Loucy (cell line): ENCODE results near the gene CPT1B.

Experiments
- H2AFZ ChIP-seq: fragments of 200-600 bp; sonication (generic); 2 replicates; pipeline ENCODE4 v1.6.0; 2016; ENCODE audit warnings: antibody characterized with exemption, mild to moderate bottlenecking, low read length, moderate library complexity
- H3F3A ChIP-seq: fragments of 200-600 bp; 2 replicates; pipeline ENCODE4 v1.6.0; 2016; ENCODE audit warnings: antibody characterized with exemption, low read depth, mild to moderate bottlenecking
- H3K27me3 ChIP-seq: fragments of 200-600 bp; sonication (generic); 2 replicates; pipeline ENCODE4 v1.6.1; 2014; ENCODE audit warnings: low read length, mild to moderate bottlenecking; ENCODE audit not compliant: insufficient read depth, poor library complexity, severe bottlenecking
- H3K36me3 ChIP-seq: fragments of 200-600 bp; sonication (generic); 2 replicates; pipeline ENCODE4 v1.6.1; 2016; ENCODE audit warnings: low read length; ENCODE audit not compliant: insufficient read depth
- H3K4me1 ChIP-seq: fragments of 200-600 bp; sonication (generic); 2 replicates; pipeline ENCODE4 v1.5.1; 2014; ENCODE audit warnings: low read length, mild to moderate bottlenecking; ENCODE audit not compliant: insufficient read depth, poor library complexity, severe bottlenecking
- H3K4me2 ChIP-seq: fragments of 200-600 bp; sonication (generic); 2 replicates; pipeline ENCODE4 v1.6.0; 2014; ENCODE audit warnings: antibody characterized with exemption, low read length, low read depth, mild to moderate bottlenecking; ENCODE audit not compliant: poor library complexity, severe bottlenecking
- H3K4me3 ChIP-seq: fragments of 200-600 bp; sonication (generic); 2 replicates; pipeline ENCODE4 v1.5.1; 2014; ENCODE audit warnings: low read length, mild to moderate bottlenecking, mixed read lengths; ENCODE audit not compliant: poor library complexity, severe bottlenecking
- H3K79me2 ChIP-seq: fragments of 200-600 bp; sonication (generic); 2 replicates; pipeline ENCODE4 v1.6.1; 2014; ENCODE audit warnings: low read length; ENCODE audit not compliant: insufficient read depth
- H3K9ac ChIP-seq: fragments of 200-600 bp; sonication (generic); 2 replicates; pipeline ENCODE4 v1.6.0; 2014; ENCODE audit warnings: mild to moderate bottlenecking, low read depth, low read length, moderate library complexity; ENCODE audit not compliant: poor library complexity, severe bottlenecking
- H3K9me2 ChIP-seq: fragments of 200-600 bp; sonication (generic); replicated peaks from 2 replicates; pipeline ENCODE4 v1.6.1; 2016; ENCODE audit warnings: low read depth, low read length, mixed read lengths
- H3K9me3 ChIP-seq: fragments of 200-600 bp; sonication (generic); 2 replicates; pipeline ENCODE4 v1.6.1; 2014; ENCODE audit warnings: mild to moderate bottlenecking, antibody characterized with exemption, low read length, low read depth; ENCODE audit not compliant: insufficient read depth
- H4K20me1 ChIP-seq: fragments of 200-600 bp; sonication (generic); 2 replicates; pipeline ENCODE4 v1.6.0; 2014; ENCODE audit warnings: antibody characterized with exemption, low read length, mild to moderate bottlenecking; ENCODE audit not compliant: insufficient read depth, poor library complexity, severe bottlenecking
- CTCF ChIP-seq: fragments of 200-600 bp; sonication (generic); conservative IDR thresholded peaks from 2 replicates; pipeline ENCODE4 v1.5.1; 2014; ENCODE audit warnings: mild to moderate bottlenecking, antibody characterized with exemption, low read length
- EZH2phosphoT487 ChIP-seq: fragments of 200-600 bp; IDR thresholded peaks from 2 replicates; pipeline ENCODE4 v1.6.1; 2018; ENCODE audit warnings: antibody characterized with exemption, mild to moderate bottlenecking, moderate library complexity, borderline replicate concordance

CPT1B gene

GRCh38 chr22:50569896-50570535, 8.2 kb downstream of the CPT1B start:
- Histone ChIP-seq H3K36me3 (peaks cover 8% of the 10 kb centered on the region; the same call in 1 of the 2 replicates), H3F3A (no peaks in the 10 kb centered on the region), H3K27me3 (no peaks in the 10 kb centered on the region), H3K4me3 (no peak overlapping the region), H3K9me2 (no peaks in the 10 kb centered on the region), H4K20me1 (no peaks in the 10 kb centered on the region), H3K4me1 (no peaks in the 10 kb centered on the region), H3K9me3 (no peaks in the 10 kb centered on the region), H2AFZ (no peak overlapping the region), H3K9ac (no peak overlapping the region), H3K79me2 (no peaks in the 10 kb centered on the region), H3K4me2 (no peak overlapping the region)
- TF ChIP-seq CTCF (no peak), EZH2phosphoT487 (no peak)

- no peak overlapping the region for H3K4me2 ChIP-seq
Measured at GRCh38 chr22:50569041-50569459, 9.2 kb downstream of the CPT1B start.

GRCh38 chr22:50568626-50569025, 9.6 kb downstream of the CPT1B start:
- H3K4me3 ChIP-seq = no peak overlapping the region
- no peaks in the 10 kb centered on the region for H3K79me2 ChIP-seq
- TF ChIP-seq CTCF = no peak
- TF ChIP-seq EZH2phosphoT487 = no peak
- no peaks in the 10 kb centered on the region for H3K27me3 ChIP-seq
- H3K9me3 ChIP-seq = no peaks in the 10 kb centered on the region
- peaks cover 8% of the 10 kb centered on the region; the same call in 1 of the 2 replicates for H3K36me3 ChIP-seq
- H3K4me2 ChIP-seq = no peak overlapping the region
- no peaks in the 10 kb centered on the region for H4K20me1 ChIP-seq
- H3F3A ChIP-seq = no peaks in the 10 kb centered on the region
- H3K9ac ChIP-seq = no peak overlapping the region
- no peak overlapping the region for H2AFZ ChIP-seq
- no peaks in the 10 kb centered on the region for H3K4me1 ChIP-seq
- no peaks in the 10 kb centered on the region for H3K9me2 ChIP-seq

More at GRCh38 chr22:50569041-50569459, 9.2 kb downstream of the CPT1B start:
- Histone ChIP-seq H4K20me1 (no peaks in the 10 kb centered on the region), H3F3A (no peaks in the 10 kb centered on the region), H3K36me3 (peaks cover 8% of the 10 kb centered on the region; the same call in 1 of the 2 replicates), H3K9me3 (no peaks in the 10 kb centered on the region), H3K4me1 (no peaks in the 10 kb centered on the region), H3K79me2 (no peaks in the 10 kb centered on the region), H3K4me3 (no peak overlapping the region), H3K9ac (no peak overlapping the region), H3K27me3 (no peaks in the 10 kb centered on the region), H3K9me2 (no peaks in the 10 kb centered on the region), H2AFZ (no peak overlapping the region)
- TF ChIP-seq CTCF (no peak), EZH2phosphoT487 (no peak)
